HepG2 (cell line): ENCODE results near the gene NABP2. TPM values are rescaled to one million over a fixed set of nuclear protein-coding genes. Genes with fewer than 3 reads are reported as not detected.

Experiments used
- ARID2 ChIP-seq: sonication (generic); formaldehyde crosslinking; IDR thresholded peaks from 2 replicates; pipeline ENCODE4 v1.8.1; 2022; ENCODE audit warnings: mild to moderate bottlenecking, missing genetic modification reagents, borderline replicate concordance
- HDAC6 ChIP-seq: fragments of 200-600 bp; sonication (generic); IDR thresholded peaks from 2 replicates; pipeline ENCODE4 v1.7.0; 2017; ENCODE audit warnings: mild to moderate bottlenecking, antibody characterized with exemption, low read length, low read depth
- PHF21A ChIP-seq: sonication (generic); formaldehyde crosslinking; IDR thresholded peaks from 2 replicates; pipeline ENCODE4 v1.5.0; 2020; ENCODE audit warnings: mild to moderate bottlenecking, missing genetic modification reagents
- SOX6 ChIP-seq, 2 experiments: fragments of 450-650 bp in 1 of 2; sonication (generic) in 1 of 2; formaldehyde crosslinking in 1 of 2; IDR thresholded peaks; 2 replicates each; pipeline versions ENCODE4 v1.4.0 to v1.6.1; 2017 to 2020; ENCODE audit warnings: antibody characterized with exemption in 1 of 2, mild to moderate bottlenecking in 1 of 2, missing genetic modification reagents in 1 of 2
- TCF12 ChIP-seq, 2 experiments: fragments of 450-650 bp in 1 of 2; sonication (generic) in 1 of 2; formaldehyde crosslinking in 1 of 2; IDR thresholded peaks; 2 replicates each; pipeline versions ENCODE4 v1.6.1 to v1.8.0; 2017 to 2022; ENCODE audit warnings: antibody characterized with exemption in 1 of 2, mild to moderate bottlenecking in 1 of 2, missing genetic modification reagents in 1 of 2, moderate library complexity in 1 of 2
- WIZ ChIP-seq: sonication (generic); formaldehyde crosslinking; IDR thresholded peaks from 2 replicates; pipeline ENCODE4 v1.5.1; 2020; ENCODE audit warnings: mild to moderate bottlenecking, missing genetic modification reagents
- YEATS2 ChIP-seq: sonication (generic); formaldehyde crosslinking; IDR thresholded peaks from 2 replicates; pipeline ENCODE4 v1.4.0; 2020; ENCODE audit warnings: missing genetic modification reagents, borderline replicate concordance
- ZBTB7A ChIP-seq: sonication (generic); formaldehyde crosslinking; IDR thresholded peaks from 2 replicates; pipeline ENCODE4 v1.8.0; 2022; ENCODE audit warnings: mild to moderate bottlenecking, missing genetic modification reagents
- ZFY ChIP-seq: sonication (generic); formaldehyde crosslinking; IDR thresholded peaks from 2 replicates; pipeline ENCODE4 v1.4.0; 2020; ENCODE audit warnings: missing genetic modification reagents
- ZKSCAN5 ChIP-seq: sonication (generic); formaldehyde crosslinking; IDR thresholded peaks from 2 replicates; pipeline ENCODE4 v1.5.1; 2020; ENCODE audit warnings: mild to moderate bottlenecking, missing genetic modification reagents
- ZNF230 ChIP-seq: sonication (generic); formaldehyde crosslinking; IDR thresholded peaks from 2 replicates; pipeline ENCODE4 v1.4.0; 2020; ENCODE audit warnings: mild to moderate bottlenecking, missing genetic modification reagents
- ZNF343 ChIP-seq: sonication (generic); formaldehyde crosslinking; IDR thresholded peaks from 2 replicates; pipeline ENCODE4 v1.4.0; 2020; ENCODE audit warnings: mild to moderate bottlenecking, missing genetic modification reagents
- ZNF383 ChIP-seq: sonication (generic); formaldehyde crosslinking; IDR thresholded peaks from 2 replicates; pipeline ENCODE4 v1.4.0; 2020; ENCODE audit warnings: missing genetic modification reagents, mild to moderate bottlenecking, borderline replicate concordance
- ZNF432 ChIP-seq: sonication (generic); formaldehyde crosslinking; IDR thresholded peaks from 2 replicates; pipeline ENCODE4 v1.5.0; 2020; ENCODE audit warnings: missing genetic modification reagents, mild to moderate bottlenecking, borderline replicate concordance
- ZNF543 ChIP-seq: sonication (generic); formaldehyde crosslinking; IDR thresholded peaks from 2 replicates; pipeline ENCODE4 v1.4.0; 2020; ENCODE audit warnings: mild to moderate bottlenecking, missing genetic modification reagents
- ZNF569 ChIP-seq: sonication (generic); formaldehyde crosslinking; IDR thresholded peaks from 2 replicates; pipeline ENCODE4 v1.5.0; 2020; ENCODE audit warnings: mild to moderate bottlenecking, missing genetic modification reagents, moderate library complexity, borderline replicate concordance
- ZNF614 ChIP-seq: IDR thresholded peaks from 2 replicates; pipeline ENCODE4 v1.6.1; 2018; ENCODE audit warnings: missing biosample characterization, missing genetic modification reagents, inconsistent platforms, borderline replicate concordance
- ZNF652 ChIP-seq: IDR thresholded peaks from 2 replicates; pipeline ENCODE4 v1.6.1; 2016; ENCODE audit warnings: low read depth, borderline replicate concordance
- ZNF720 ChIP-seq: sonication (generic); formaldehyde crosslinking; IDR thresholded peaks from 2 replicates; pipeline ENCODE4 v1.4.0; 2020; ENCODE audit warnings: missing genetic modification reagents
- polyA plus RNA-seq, 8 experiments: library from polyadenylated mRNA; depleted of rRNA in 3 of 8; stranded (reverse) in 7 of 8; unstranded in 1 of 8; fragments of >200 nt; fragmentation: Illumina TruSeq in 4 of 8; extraction: Trizol in 4 of 8; gene quantifications; 2 replicates each; pipeline versions ENCODE4 v1.2.1 to v1.2.3, GENCODE V29; 2011 to 2016; ENCODE audit warnings: low read depth in 4 of 8, missing spikeins in 1 of 8, mixed read lengths in 1 of 8; ENCODE audit not compliant: insufficient read depth in 1 of 8
- total RNA-seq, 5 experiments: library from RNA; depleted of rRNA; stranded (reverse); fragments of >200 nt; fragmentation: Illumina TruSeq; extraction: Trizol; gene quantifications; 2 replicates each; pipeline ENCODE4 v1.2.3, GENCODE V29; 2016; ENCODE audit warnings: low read depth in 1 of 5
- TF ChIP-seq, protein P1 (sequence below): IDR thresholded peaks from 2 replicates; pipeline ENCODE4 v1.6.1; 2018; ENCODE audit warnings: missing genetic modification reagents
- TF ChIP-seq, protein P2 (sequence below): sonication (generic); formaldehyde crosslinking; IDR thresholded peaks from 2 replicates; pipeline ENCODE4 v1.4.0; 2020; ENCODE audit warnings: missing genetic modification reagents
- TF ChIP-seq, protein P3 (sequence below): IDR thresholded peaks from 2 replicates; pipeline ENCODE4 v1.6.1; 2018; ENCODE audit warnings: missing genetic modification reagents, mild to moderate bottlenecking, missing compliant biosample characterization

Gene NABP2
- total and polyA plus RNA-seq, 2 of the 13 experiments (the other 11 are each of a cell fraction or from before 2014, with no cell fraction given), result 33.2 to 35.5 TPM

DNA sequence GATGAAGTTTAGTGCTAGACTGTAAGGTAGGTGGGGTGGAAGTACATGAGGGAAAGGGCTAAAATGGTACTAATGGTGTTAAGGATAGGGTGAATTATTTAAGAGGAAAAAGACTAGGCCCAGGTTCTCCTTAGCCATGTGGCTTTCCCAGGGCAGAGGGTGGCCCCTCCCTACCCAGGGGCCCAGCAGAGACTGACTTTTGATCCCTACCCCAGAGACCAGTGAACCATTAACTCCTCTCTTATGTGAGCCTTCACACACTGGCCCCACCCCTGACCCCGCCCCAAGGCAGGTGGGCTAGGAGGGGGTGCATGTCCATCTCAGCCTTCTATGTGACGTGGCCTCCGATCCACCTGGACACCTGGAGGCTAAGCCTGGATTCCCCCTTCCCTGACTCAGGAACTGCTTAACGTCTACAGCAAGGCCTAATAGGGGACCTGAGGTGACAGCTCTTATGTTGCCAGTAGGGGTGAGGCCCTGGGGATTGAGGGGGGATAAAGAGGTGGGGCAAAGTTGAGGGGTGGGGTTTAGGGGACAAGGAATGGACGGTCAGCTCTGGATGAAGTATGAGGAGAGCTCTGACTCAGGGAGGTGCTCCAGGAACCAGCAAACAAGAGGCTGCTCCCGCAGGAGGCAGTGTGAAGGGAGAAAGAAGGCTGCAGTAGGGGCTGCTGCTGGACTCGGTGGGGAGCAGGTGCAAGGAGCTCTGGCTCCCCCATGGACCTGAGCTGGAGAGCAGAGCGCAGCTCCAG, 6.5 kb downstream of the NABP2 start (continued):
- TF ChIP-seq ZNF383 (CRISPR knock-in tag) (no peak), ARID2 (CRISPR knock-in tag) (peak; percentile 27; the same call in 1 of the 2 replicates), ZNF432 (CRISPR knock-in tag) (no peak), ZNF614 (CRISPR knock-in tag) (no peak; the same call in 1 of the 2 replicates), TCF12 (IDR thresholded peaks at IDR 0.05) (no peak), TCF12 (CRISPR knock-in tag; IDR thresholded peaks at IDR 0.05) (no peak), ZNF569 (CRISPR knock-in tag) (no peak), YEATS2 (CRISPR knock-in tag) (peak; percentile 66; the same call in 1 of the 2 replicates), ZNF720 (CRISPR knock-in tag) (no peak), ZFY (CRISPR knock-in tag) (peak; percentile 85), SOX6 (IDR thresholded peaks at IDR 0.05) (no peak), SOX6 (CRISPR knock-in tag; IDR thresholded peaks at IDR 0.05) (0 out of 2 replicates have a peak, but pooled peaks have one; percentile 10), ZNF652 (CRISPR knock-in tag) (0 out of 2 replicates have a peak, but pooled peaks have one; percentile 12), ZNF230 (CRISPR knock-in tag) (0 out of 2 replicates have a peak, but pooled peaks have one; percentile 69), WIZ (no peak), ZBTB7A (CRISPR knock-in tag) (peak; percentile 54), ZKSCAN5 (CRISPR knock-in tag) (no peak), ZNF543 (CRISPR knock-in tag) (no peak; the same call in 1 of the 2 replicates), ZNF343 (CRISPR knock-in tag) (no peak), PHF21A (CRISPR knock-in tag) (peak; percentile 75; the same call in 1 of the 2 replicates), HDAC6 (no peak)
- TF ChIP-seq, protein P1, sequence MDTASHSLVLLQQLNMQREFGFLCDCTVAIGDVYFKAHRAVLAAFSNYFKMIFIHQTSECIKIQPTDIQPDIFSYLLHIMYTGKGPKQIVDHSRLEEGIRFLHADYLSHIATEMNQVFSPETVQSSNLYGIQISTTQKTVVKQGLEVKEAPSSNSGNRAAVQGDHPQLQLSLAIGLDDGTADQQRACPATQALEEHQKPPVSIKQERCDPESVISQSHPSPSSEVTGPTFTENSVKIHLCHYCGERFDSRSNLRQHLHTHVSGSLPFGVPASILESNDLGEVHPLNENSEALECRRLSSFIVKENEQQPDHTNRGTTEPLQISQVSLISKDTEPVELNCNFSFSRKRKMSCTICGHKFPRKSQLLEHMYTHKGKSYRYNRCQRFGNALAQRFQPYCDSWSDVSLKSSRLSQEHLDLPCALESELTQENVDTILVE (CRISPR knock-in tag), result no peak
- TF ChIP-seq, protein P2, sequence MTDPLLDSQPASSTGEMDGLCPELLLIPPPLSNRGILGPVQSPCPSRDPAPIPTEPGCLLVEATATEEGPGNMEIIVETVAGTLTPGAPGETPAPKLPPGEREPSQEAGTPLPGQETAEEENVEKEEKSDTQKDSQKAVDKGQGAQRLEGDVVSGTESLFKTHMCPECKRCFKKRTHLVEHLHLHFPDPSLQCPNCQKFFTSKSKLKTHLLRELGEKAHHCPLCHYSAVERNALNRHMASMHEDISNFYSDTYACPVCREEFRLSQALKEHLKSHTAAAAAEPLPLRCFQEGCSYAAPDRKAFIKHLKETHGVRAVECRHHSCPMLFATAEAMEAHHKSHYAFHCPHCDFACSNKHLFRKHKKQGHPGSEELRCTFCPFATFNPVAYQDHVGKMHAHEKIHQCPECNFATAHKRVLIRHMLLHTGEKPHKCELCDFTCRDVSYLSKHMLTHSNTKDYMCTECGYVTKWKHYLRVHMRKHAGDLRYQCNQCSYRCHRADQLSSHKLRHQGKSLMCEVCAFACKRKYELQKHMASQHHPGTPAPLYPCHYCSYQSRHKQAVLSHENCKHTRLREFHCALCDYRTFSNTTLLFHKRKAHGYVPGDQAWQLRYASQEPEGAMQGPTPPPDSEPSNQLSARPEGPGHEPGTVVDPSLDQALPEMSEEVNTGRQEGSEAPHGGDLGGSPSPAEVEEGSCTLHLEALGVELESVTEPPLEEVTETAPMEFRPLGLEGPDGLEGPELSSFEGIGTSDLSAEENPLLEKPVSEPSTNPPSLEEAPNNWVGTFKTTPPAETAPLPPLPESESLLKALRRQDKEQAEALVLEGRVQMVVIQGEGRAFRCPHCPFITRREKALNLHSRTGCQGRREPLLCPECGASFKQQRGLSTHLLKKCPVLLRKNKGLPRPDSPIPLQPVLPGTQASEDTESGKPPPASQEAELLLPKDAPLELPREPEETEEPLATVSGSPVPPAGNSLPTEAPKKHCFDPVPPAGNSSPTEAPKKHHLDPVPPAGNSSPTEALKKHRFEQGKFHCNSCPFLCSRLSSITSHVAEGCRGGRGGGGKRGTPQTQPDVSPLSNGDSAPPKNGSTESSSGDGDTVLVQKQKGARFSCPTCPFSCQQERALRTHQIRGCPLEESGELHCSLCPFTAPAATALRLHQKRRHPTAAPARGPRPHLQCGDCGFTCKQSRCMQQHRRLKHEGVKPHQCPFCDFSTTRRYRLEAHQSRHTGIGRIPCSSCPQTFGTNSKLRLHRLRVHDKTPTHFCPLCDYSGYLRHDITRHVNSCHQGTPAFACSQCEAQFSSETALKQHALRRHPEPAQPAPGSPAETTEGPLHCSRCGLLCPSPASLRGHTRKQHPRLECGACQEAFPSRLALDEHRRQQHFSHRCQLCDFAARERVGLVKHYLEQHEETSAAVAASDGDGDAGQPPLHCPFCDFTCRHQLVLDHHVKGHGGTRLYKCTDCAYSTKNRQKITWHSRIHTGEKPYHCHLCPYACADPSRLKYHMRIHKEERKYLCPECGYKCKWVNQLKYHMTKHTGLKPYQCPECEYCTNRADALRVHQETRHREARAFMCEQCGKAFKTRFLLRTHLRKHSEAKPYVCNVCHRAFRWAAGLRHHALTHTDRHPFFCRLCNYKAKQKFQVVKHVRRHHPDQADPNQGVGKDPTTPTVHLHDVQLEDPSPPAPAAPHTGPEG (CRISPR knock-in tag), result no peak
- TF ChIP-seq, protein P3, sequence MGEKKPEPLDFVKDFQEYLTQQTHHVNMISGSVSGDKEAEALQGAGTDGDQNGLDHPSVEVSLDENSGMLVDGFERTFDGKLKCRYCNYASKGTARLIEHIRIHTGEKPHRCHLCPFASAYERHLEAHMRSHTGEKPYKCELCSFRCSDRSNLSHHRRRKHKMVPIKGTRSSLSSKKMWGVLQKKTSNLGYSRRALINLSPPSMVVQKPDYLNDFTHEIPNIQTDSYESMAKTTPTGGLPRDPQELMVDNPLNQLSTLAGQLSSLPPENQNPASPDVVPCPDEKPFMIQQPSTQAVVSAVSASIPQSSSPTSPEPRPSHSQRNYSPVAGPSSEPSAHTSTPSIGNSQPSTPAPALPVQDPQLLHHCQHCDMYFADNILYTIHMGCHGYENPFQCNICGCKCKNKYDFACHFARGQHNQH (CRISPR knock-in tag), result peak; percentile 60
